SJSA1 (cell line): ENCODE data around the gene NSL1. TPM values are rescaled to one million over a fixed set of nuclear protein-coding genes. Genes with fewer than 3 reads are reported as not detected.
A peak's percentile ranks its signal among the peaks of the same experiment; 100 is the strongest.
"Not testable (repeated sequence)": the region's sequence is repeated elsewhere in the genome, so short reads cannot be mapped to it uniquely, and the experiment has no call there.

Experiments used
- DNase-seq, 2 experiments: peaks; one replicate each; pipeline ENCODE4 v3.0.0-alpha.2; 2015 to 2020; ENCODE audit warnings: low spot score in 2 of 2, low read depth in 1 of 2
- H3K27ac ChIP-seq: fragments of 250-450 bp; sonication (Bioruptor Pico); 2 replicates; pipeline ENCODE4 v1.5.1; 2020; ENCODE audit warnings: mild to moderate bottlenecking, moderate library complexity
- H3K27me3 ChIP-seq: fragments of 250-450 bp; sonication (Bioruptor Pico); replicated peaks from 2 replicates; pipeline ENCODE4 v1.5.1; 2020; ENCODE audit warnings: mild to moderate bottlenecking, moderate library complexity
- H3K36me3 ChIP-seq: fragments of 250-450 bp; sonication (Bioruptor Pico); 2 replicates; pipeline ENCODE4 v1.5.1; 2020; ENCODE audit warnings: mild to moderate bottlenecking
- H3K4me1 ChIP-seq: fragments of 250-450 bp; sonication (Bioruptor Pico); replicated peaks from 2 replicates; pipeline ENCODE4 v1.6.1; 2021; ENCODE audit warnings: mild to moderate bottlenecking
- H3K4me3 ChIP-seq: fragments of 250-450 bp; sonication (Bioruptor Pico); 2 replicates; pipeline ENCODE4 v1.5.1; 2020; ENCODE audit warnings: mild to moderate bottlenecking
- H3K9me3 ChIP-seq: fragments of 250-450 bp; sonication (Bioruptor Pico); replicated peaks from 2 replicates; pipeline ENCODE4 v1.5.1; 2020; ENCODE audit warnings: mild to moderate bottlenecking
- total RNA-seq: library from RNA; depleted of rRNA; stranded (reverse); fragments of >200 nt; shearing (Covaris generic); gene quantifications from 2 replicates; pipeline ENCODE4 v1.2.3, GENCODE V29; 2014; rRNA removed

The NSL1 gene, protein sequence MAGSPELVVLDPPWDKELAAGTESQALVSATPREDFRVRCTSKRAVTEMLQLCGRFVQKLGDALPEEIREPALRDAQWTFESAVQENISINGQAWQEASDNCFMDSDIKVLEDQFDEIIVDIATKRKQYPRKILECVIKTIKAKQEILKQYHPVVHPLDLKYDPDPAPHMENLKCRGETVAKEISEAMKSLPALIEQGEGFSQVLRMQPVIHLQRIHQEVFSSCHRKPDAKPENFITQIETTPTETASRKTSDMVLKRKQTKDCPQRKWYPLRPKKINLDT
- total RNA-seq, result 47.9 and 83.3 TPM in 2 replicates

DNA sequence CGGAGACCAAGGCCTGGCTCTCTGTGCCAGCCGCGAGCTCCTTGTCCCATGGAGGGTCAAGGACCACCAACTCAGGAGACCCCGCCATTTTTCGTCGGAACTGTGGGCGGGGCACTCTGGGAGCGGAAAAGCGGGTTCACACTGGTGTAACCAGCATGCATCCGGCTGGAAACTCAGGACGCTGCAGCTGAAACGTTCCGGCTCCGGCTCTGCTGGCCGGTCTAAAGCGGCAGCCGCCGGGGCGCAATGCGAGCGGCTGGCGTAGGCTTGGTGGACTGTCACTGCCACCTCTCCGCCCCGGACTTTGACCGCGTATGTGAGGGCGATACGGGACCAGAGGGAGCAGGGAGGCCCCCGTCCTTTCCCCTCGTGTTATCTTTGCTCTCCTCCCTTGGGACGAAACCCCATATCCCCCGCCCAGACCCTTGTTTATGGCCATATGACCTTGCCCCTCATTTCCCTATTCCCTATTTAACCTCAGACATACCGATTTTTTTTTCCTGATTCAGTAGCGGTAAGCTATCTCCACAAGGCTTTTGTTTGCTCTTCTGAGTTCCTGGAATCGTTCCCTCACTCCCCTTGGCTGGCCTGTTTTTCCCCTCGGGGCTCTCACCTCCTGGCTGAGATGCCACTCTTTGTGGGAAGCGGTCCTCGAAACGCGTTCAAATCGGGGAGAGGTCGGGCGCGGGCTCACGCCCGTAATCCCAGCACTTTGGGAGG is at the start of gene NSL1, which contains the start of gene TATDN3:
Gene NSL1 (minus strand): TSS at position 102 of the 720 bp plus-strand sequence. CDS start 14 bp downstream, at position 88.
Gene TATDN3 (plus strand): TSS at position 219 of the 720 bp plus-strand sequence. CDS start 28 bp downstream, at position 247.
- Histone ChIP-seq H3K9me3 (no peaks in the 10 kb centered on the region), H3K4me3 (peak within 1 kb of the TSS; percentile 78), H3K36me3 (peaks cover 7% of the 10 kb centered on the region), H3K4me1 (peaks cover 14% of the 10 kb centered on the region), H3K27me3 (no peaks in the 10 kb centered on the region), H3K27ac (peak within 1 kb of the TSS; percentile 51)
- DNase-seq, result peak; percentile 88 to 89

DNA sequence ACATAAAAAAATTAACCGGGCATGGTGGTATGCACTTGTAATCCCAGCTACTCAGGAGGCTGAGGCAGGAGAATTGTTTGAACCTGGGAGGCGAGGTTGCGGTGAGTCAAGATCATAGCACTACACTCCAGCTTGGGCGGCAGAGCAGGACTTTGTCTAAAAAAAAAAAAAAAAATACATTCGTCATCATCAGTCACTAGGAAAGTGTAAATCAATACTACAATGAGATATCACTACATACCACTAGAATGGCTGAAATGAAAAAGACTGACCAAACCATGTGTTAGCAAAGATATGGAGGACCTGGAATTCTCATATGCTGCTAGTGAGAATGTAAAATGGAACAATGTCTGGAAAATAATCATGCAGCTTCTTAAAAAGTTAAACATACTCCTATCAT is 46.6 kb upstream of the NSL1 start:
- Histone ChIP-seq H3K27ac (no peak overlapping the region), H3K4me3 (no peak overlapping the region), H3K4me1 (no peaks in the 10 kb centered on the region), H3K27me3 (no peaks in the 10 kb centered on the region), H3K9me3 (no peaks in the 10 kb centered on the region), H3K36me3 (no peaks in the 10 kb centered on the region)
- DNase-seq, result no peak

DNA sequence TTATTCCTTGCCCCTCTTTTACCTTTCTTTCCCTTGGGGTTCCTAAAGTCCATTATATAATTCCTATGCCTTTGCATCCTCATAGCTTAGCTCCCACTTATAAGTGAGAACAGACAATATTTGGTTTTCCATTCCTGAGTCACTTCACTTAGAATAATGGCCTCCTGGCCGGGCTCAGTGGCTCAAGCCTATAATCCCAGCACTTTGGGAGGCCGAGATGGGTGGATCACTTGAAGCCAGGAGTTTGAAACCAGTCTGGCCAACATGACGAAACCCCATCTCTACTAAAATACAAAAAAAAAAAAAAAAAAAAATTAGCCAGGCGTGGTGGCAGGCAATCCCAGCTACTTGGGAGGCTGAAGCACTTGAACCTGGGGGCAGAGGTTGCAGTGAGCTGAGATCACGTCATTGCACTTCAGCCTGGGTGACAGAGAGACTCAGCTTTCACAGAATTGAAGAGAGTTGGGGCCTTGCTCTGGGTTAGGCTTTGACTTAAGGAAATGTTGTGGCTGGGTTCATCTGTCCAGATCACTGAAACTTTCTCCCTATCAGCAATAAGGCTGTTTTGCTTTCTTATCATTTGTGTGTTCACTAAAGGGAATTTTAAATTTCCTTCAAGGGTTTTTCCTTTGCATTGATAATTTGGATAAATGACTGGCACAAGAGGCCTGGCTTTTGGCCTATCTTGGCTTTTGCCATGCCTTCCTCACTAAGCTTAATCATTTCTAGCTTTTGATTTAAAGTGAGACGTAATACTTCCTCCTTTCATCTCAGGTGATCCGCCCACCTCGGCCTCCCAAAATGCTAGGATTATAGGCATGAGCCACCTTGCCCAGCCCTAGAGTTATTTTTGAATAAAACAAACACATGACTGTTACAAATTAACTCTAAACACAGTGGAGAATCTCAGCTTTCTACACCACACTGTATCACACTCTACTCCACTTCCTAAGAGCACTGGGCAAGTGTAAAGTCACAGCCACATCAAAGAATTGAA is 41.9 kb upstream of the NSL1 start:
- not testable (repeated sequence) for DNase-seq, H3K27me3 ChIP-seq

DNA sequence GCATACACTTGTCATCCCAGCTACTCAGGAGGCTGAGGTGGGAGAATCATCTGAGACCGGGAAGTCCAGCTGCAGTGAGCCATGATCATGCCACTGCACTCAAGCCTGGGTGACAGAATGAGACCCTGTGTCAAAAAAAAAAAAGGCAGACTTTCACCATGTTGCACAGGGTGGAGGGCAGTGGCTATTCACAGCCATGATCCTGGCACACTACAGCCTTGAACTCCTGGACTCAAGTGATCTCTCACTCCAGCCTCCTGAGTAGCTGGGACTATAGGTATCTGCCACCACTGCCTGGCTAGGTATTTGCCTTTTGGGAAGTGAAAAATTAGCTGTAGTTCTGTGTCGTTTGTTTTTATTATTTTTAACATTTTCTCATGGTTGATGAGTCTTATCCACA is 36.8 kb upstream of the NSL1 start:
- DNase-seq, result no peak
- Histone ChIP-seq H3K4me1 (no peaks in the 10 kb centered on the region), H3K36me3 (no peaks in the 10 kb centered on the region), H3K4me3 (no peak overlapping the region), H3K27me3 (no peaks in the 10 kb centered on the region), H3K27ac (no peak overlapping the region), H3K9me3 (peaks cover 13% of the 10 kb centered on the region; the same call in 1 of the 2 replicates)

More for the DNA sequence above, 41.9 kb upstream of the NSL1 start:
- not testable (repeated sequence) for H3K27ac ChIP-seq, H3K4me1 ChIP-seq, H3K36me3 ChIP-seq, H3K4me3 ChIP-seq, H3K9me3 ChIP-seq

DNA sequence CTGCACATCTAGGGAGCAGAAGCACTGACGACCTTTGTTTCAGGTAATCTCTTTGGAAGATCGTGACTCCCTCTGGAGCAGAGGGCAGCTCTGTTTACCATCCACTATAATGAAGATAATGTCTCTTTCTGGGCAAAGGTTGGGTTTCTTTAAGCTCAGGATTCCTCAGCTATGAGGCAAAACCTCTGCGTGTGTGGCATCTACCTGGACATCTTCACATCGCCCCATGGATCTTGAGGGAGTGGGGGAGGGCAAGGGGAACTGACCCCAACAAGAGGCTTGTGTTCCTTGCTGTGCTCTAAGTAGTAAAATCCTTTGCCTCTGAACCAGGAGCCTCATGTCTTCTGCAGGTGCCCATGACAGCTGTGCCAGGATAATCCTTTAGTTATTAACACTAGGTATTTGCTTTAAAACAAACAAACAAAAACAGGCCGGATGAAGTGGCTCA is 36.3 kb upstream of the NSL1 start:
- H3K4me1 ChIP-seq, result no peaks in the 10 kb centered on the region
- H3K27ac ChIP-seq, result no peak overlapping the region
- no peak for DNase-seq
- H3K36me3 ChIP-seq, result no peaks in the 10 kb centered on the region
- H3K9me3 ChIP-seq, result peaks cover 13% of the 10 kb centered on the region; the same call in 1 of the 2 replicates
- no peak overlapping the region for H3K4me3 ChIP-seq
- H3K27me3 ChIP-seq, result no peaks in the 10 kb centered on the region

DNA sequence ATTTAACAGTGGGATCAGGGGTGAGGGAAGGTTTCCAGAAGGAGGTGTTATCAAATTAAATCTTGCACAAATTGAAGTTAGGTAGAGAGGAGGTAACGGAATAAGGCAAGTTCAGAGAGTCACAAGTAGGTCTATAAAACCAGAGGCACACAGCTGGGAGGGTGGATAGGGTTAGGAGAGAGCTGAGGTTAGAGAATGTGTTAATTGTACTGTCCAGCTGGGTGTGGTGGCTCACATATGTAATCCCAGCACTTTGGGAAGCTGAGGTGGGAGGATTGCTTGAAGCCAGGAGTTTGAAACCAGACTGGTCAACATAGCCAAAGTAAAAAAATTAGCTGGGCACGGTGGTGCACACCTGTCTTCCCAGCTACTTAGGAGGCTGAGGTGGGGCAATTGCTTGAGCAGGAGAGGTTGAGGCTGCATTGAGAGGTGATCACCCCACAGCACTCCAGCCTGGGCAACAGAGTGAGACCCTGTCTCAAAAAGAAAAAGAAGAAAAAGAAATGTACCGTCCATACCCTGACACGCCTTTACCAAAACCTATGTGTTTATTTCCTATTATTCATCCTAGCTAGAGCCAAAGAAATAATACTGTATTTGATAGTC is 35.7 kb upstream of the NSL1 start:
- Histone ChIP-seq H3K36me3 (no peaks in the 10 kb centered on the region), H3K27ac (no peak overlapping the region), H3K27me3 (no peaks in the 10 kb centered on the region), H3K4me1 (no peaks in the 10 kb centered on the region), H3K4me3 (no peak overlapping the region), H3K9me3 (peaks cover 13% of the 10 kb centered on the region; the same call in 1 of the 2 replicates)
- no peak for DNase-seq

DNA sequence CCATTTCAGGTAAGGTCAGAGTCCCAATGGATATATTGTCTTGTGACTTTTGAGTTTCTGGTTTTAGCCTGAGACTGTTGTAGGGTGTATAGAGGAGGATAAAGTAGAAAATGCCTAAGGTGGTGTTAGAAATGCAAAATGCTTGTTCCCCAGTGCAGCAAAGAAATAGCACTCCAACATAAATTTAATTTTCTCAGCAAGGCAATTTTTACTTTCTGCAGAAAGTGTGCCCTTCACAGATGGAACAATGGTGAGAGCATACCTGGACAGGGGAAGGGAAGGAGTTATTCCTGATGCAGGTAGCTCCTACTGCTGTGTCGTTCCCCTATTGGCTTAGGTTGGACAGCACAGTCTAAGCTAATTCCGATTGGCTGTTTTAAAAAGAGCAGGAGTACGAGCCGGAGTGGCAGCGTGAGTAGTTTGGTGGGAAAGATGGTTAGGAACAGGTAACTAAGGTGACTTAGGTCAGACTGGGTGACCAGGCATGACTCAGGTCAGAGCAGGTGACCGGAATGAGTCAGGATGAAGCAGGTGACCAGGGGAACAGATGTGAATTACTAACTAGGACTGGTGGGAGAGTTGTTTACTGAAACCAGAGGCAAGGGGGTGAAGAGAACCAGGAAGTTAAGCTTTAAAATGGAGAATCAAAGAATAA is 34.3 kb upstream of the NSL1 start:
- peak in 1 of 2 experiments; percentile 27 for DNase-seq
- Histone ChIP-seq H3K27ac (no peak overlapping the region), H3K4me3 (no peak overlapping the region), H3K27me3 (no peaks in the 10 kb centered on the region), H3K9me3 (peaks cover 13% of the 10 kb centered on the region; the same call in 1 of the 2 replicates), H3K36me3 (no peaks in the 10 kb centered on the region), H3K4me1 (no peaks in the 10 kb centered on the region)

DNA sequence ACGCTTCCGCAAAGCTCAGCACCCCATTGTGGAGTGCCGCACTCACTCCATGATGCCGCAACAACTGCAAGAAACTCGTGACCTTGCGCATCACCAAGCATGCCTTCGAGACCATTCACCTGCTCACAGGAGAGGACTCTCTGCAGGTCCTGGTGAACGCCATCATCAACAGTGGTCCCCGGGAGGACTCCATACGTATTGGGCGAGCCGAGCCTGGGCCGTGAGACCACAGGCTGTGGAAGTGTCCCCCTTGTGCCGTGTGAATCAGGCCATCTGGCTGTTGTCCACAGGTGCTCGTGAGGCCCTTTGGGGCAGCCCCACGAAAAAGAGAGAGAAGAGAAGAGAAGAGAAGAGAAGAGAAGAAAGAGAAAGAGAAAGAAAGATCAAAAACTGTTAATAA is 32.6 kb upstream of the NSL1 start:
- Histone ChIP-seq H3K36me3 (no peaks in the 10 kb centered on the region), H3K27ac (no peak overlapping the region), H3K9me3 (peaks cover 13% of the 10 kb centered on the region; the same call in 1 of the 2 replicates), H3K4me1 (no peaks in the 10 kb centered on the region), H3K4me3 (no peak overlapping the region), H3K27me3 (no peaks in the 10 kb centered on the region)
- DNase-seq, result no peak

DNA sequence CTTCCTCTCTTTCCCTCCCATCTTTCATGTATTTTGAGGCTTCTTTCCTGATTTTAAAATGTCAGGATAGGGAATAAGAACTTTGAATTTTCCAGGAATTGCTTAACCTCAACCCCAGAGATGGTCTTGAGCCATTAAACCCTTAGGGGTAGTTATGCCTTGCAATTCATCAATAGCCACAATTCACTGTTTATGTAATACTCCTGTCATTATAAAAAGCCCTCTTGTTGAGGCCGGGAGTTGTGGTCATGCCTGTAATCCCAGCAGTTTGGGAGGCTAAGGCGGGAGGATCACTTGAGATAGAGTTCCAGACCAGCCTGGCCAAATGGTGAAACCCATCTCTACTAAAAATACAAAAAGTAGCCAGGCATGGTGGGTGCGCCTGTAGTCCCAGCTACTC is 31.4 kb upstream of the NSL1 start:
- H3K27me3 ChIP-seq, result no peaks in the 10 kb centered on the region
- no peak for DNase-seq
- no peaks in the 10 kb centered on the region for H3K36me3 ChIP-seq
- peaks cover 13% of the 10 kb centered on the region; the same call in 1 of the 2 replicates for H3K9me3 ChIP-seq
- no peak overlapping the region for H3K27ac ChIP-seq
- H3K4me3 ChIP-seq, result no peak overlapping the region
- H3K4me1 ChIP-seq, result no peaks in the 10 kb centered on the region

DNA sequence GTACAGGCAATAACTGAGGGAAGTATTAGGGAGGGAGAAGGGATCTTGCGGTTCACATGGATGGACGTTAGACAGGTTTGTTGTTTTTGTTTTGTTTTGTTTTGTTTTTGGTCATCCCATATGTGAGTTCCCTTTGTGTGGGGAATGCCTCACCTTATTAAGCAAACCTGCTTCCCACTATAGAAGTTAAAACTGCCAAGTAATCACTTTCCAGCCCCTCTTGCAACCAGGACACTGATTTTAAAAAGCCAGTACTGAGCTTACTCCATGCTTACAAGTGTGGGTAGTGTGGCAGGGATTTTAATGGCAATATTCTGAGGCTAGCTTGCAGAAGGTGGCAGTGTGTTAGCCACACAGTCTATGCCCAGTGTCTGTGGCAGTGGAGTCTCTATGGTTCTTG is 29.4 kb upstream of the NSL1 start:
- Histone ChIP-seq H3K36me3 (no peaks in the 10 kb centered on the region), H3K9me3 (peaks cover 9% of the 10 kb centered on the region; the same call in 1 of the 2 replicates), H3K27ac (no peak overlapping the region), H3K4me1 (peaks cover 6% of the 10 kb centered on the region), H3K4me3 (no peak overlapping the region), H3K27me3 (no peaks in the 10 kb centered on the region)
- no peak for DNase-seq

DNA sequence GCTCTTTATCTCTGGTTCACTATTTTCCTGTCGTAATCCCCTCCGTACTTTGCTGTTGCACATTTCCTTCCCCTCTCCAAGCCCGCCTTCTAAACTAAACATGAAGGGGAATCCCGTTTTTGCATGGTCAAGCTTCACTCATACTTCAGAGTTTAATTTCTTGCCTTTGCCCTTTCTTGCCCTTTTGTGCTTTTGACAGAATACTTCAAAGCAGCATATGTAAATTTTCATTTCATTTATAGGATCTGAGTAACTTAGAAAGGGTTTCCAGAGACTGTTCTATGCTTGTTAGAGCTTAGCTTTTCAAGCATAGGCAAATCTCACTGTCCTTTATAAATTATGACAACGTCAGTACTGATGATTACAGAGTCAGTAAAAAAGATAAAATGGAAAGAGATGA is 28.1 kb upstream of the NSL1 start:
- peaks cover 6% of the 10 kb centered on the region for H3K4me1 ChIP-seq
- no peak overlapping the region for H3K27ac ChIP-seq
- no peak overlapping the region for H3K4me3 ChIP-seq
- no peaks in the 10 kb centered on the region for H3K36me3 ChIP-seq
- no peak for DNase-seq
- H3K9me3 ChIP-seq, result no peaks in the 10 kb centered on the region; the same call in 1 of the 2 replicates
- H3K27me3 ChIP-seq, result no peaks in the 10 kb centered on the region

DNA sequence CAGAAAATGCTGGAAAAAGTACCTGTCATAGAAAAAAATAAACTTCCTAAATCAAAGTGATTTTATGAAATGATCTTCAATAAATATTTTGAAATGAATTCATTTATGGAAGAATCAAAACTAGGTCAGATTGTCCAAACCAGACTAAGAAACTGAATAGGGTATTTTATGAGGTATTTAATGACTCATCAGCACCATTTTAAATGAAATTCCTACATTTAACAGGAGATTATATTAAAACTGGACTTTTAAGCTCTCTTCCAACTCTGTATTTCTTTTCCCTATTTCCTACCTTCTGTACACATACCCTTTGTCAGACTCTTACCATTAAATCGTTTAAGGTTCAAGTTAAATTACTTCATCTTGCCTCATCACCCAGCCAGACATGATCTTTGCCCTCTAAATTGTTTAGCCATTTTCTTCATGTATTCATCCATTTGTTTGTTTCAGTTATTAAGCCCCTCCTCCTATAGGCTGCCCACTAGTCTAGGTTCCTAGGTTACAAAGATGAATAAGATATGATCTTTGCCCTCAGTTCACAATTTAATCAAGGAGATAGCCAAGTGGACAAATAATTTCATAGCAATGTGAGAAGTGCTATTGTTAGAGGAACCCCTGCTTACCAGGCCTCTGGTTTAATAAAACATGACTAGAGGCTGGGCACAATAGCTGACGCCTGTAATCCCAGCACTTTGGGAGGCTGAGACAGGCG is 25.1 kb upstream of the NSL1 start:
- no peak for DNase-seq
- Histone ChIP-seq H3K36me3 (no peaks in the 10 kb centered on the region), H3K4me1 (peaks cover 6% of the 10 kb centered on the region), H3K27me3 (no peaks in the 10 kb centered on the region), H3K4me3 (no peak overlapping the region), H3K9me3 (no peaks in the 10 kb centered on the region), H3K27ac (no peak overlapping the region)
